Subcutaneous abdominal adipose tissue (tissue), 5 donors: ENCODE measurements around the gene ZNF728.
"Not testable (repeated sequence)": the region's sequence is repeated elsewhere in the genome, so short reads cannot be mapped to it uniquely, and the experiment has no call there.

Experiments
- H3K27ac ChIP-seq: one replicate; pipeline ENCODE4 v1.7.0; 2013; ENCODE audit warnings: low read depth, mild to moderate bottlenecking, inconsistent platforms, low read length, moderate library complexity
- H3K27me3 ChIP-seq, 5 donors: one replicate each; pipeline ENCODE4 v1.7.0; 2013; ENCODE audit warnings: low read length in 5 of 5, inconsistent platforms in 1 of 5; ENCODE audit not compliant: control insufficient read depth in 5 of 5, insufficient read depth in 4 of 5
- H3K36me3 ChIP-seq, 5 donors: one replicate each; pipeline ENCODE4 v1.7.0; 2013; ENCODE audit warnings: low read length in 5 of 5; ENCODE audit not compliant: control insufficient read depth in 5 of 5, insufficient read depth in 5 of 5
- H3K4me1 ChIP-seq, 5 donors: one replicate each; pipeline ENCODE4 v1.7.0; 2013; ENCODE audit warnings: low read length in 5 of 5, mild to moderate bottlenecking in 3 of 5, moderate library complexity in 1 of 5; ENCODE audit not compliant: control insufficient read depth in 5 of 5, insufficient read depth in 5 of 5
- H3K4me3 ChIP-seq, 5 donors: one replicate each; pipeline ENCODE4 v1.7.0; 2013; ENCODE audit warnings: low read length in 5 of 5, low read depth in 1 of 5
- H3K9ac ChIP-seq, 5 donors: one replicate each; pipeline ENCODE4 v1.7.0; 2013; ENCODE audit warnings: low read length in 5 of 5, mild to moderate bottlenecking in 4 of 5, moderate library complexity in 3 of 5
- H3K9me3 ChIP-seq, 5 donors: one replicate each; pipeline ENCODE4 v1.7.0; 2013; ENCODE audit warnings: low read length in 5 of 5; ENCODE audit not compliant: control insufficient read depth in 5 of 5
- donor health status: healthy.
- donor health status: healthy.
- donor health status: healthy.
- donor health status: healthy.
- donor health status: healthy.

Gene ZNF728

GRCh38 chr19:22935151-22935550, 67.8 kb downstream of the ZNF728 start:
- Histone ChIP-seq H3K4me1 (no peaks in the 10 kb centered on the region), H3K9ac (no peak overlapping the region), H3K9me3 (peaks cover 0 to 33% (median 5%) of the 10 kb centered on the region in 5 donors), H3K4me3 (no peak overlapping the region), H3K36me3 (no peaks in the 10 kb centered on the region), H3K27ac (no peak overlapping the region), H3K27me3 (no peaks in the 10 kb centered on the region)

GRCh38 chr19:22927576-22927975, 75.4 kb downstream of the ZNF728 start:
- not testable (repeated sequence) for H3K27ac ChIP-seq, H3K4me1 ChIP-seq, H3K4me3 ChIP-seq, H3K9ac ChIP-seq, H3K36me3 ChIP-seq, H3K27me3 ChIP-seq
- H3K9me3 ChIP-seq, result peaks cover 0 to 33% (median 14%) of the 10 kb centered on the region in 5 donors

GRCh38 chr19:22925181-22925580, 77.8 kb downstream of the ZNF728 start:
- H3K36me3 ChIP-seq, H3K4me3 ChIP-seq, H3K27me3 ChIP-seq, H3K9ac ChIP-seq, H3K27ac ChIP-seq, H3K4me1 ChIP-seq: not testable (repeated sequence)
- H3K9me3 ChIP-seq, result peaks cover 0 to 25% (median 12%) of the 10 kb centered on the region in 5 donors
